K562 (cell line): ENCODE measurements around the gene USP2. TPM values are rescaled to one million over a fixed set of nuclear protein-coding genes. Genes with fewer than 3 reads are reported as not detected.

Experiments used
- BRD9 ChIP-seq: fragments of 450-650 bp; IDR thresholded peaks from 2 replicates; pipeline ENCODE4 v1.6.1; 2018; ENCODE audit warnings: low read depth; ENCODE audit not compliant: partially characterized antibody
- BRF1 ChIP-seq: IDR thresholded peaks from 3 replicates; pipeline ENCODE4 v1.6.1; 2011; ENCODE audit warnings: borderline replicate concordance, mild to moderate bottlenecking; ENCODE audit not compliant: insufficient read length; ENCODE audit errors: extremely low read depth
- CTBP1 ChIP-seq: fragments of 450-650 bp; IDR thresholded peaks from 2 replicates; pipeline ENCODE4 v1.6.1; 2016; ENCODE audit warnings: borderline replicate concordance
- ETV6 ChIP-seq, 3 experiments: fragments of 150-350 bp in 1 of 3; sonication (generic) in 1 of 3; formaldehyde crosslinking in 1 of 3; IDR thresholded peaks; 2 replicates each; pipeline versions ENCODE4 v1.6.1 to v1.8.0; 2014 to 2022; ENCODE audit warnings: borderline replicate concordance in 2 of 3, low read depth in 2 of 3, antibody characterized with exemption in 1 of 3, low read length in 1 of 3, mild to moderate bottlenecking in 1 of 3, missing genetic modification reagents in 1 of 3
- FOXK1 ChIP-seq: sonication (generic); formaldehyde crosslinking; IDR thresholded peaks from 2 replicates; pipeline ENCODE4 v1.8.0; 2022; ENCODE audit warnings: missing genetic modification reagents, mild to moderate bottlenecking, borderline replicate concordance
- HLTF ChIP-seq: fragments of 450-650 bp; IDR thresholded peaks from 2 replicates; pipeline ENCODE4 v1.6.1; 2016
- HNRNPK ChIP-seq: fragments of 200-400 bp; formaldehyde crosslinking; IDR thresholded peaks from one replicate; pipeline ENCODE4 v1.6.1; 2018; ENCODE audit warnings: mild to moderate bottlenecking, low read depth, low read length; ENCODE audit not compliant: poor library complexity, severe bottlenecking
- OTX1 ChIP-seq: fragments of 450-650 bp; formaldehyde crosslinking; IDR thresholded peaks from 2 replicates; pipeline ENCODE4 v1.4.0; 2022; ENCODE audit warnings: mild to moderate bottlenecking
- PHB ChIP-seq: fragments of 250-450 bp; sonication (Bioruptor Pico); IDR thresholded peaks from 2 replicates; pipeline ENCODE4 v1.5.0; 2021
- POLR2AphosphoS5 ChIP-seq: IDR thresholded peaks from 2 replicates; pipeline ENCODE4 v1.6.1; 2011; ENCODE audit warnings: mild to moderate bottlenecking, low read depth, low read length, moderate library complexity; ENCODE audit not compliant: control insufficient read depth, insufficient read depth
- SRSF3 ChIP-seq: fragments of 200-400 bp; formaldehyde crosslinking; IDR thresholded peaks from 2 replicates; pipeline ENCODE4 v1.6.1; 2016; ENCODE audit warnings: mild to moderate bottlenecking, low read length, moderate library complexity; ENCODE audit not compliant: insufficient read depth
- STAG1 ChIP-seq: sonication (generic); formaldehyde crosslinking; IDR thresholded peaks from 2 replicates; pipeline ENCODE4 v1.5.0; 2020; ENCODE audit warnings: missing genetic modification reagents, borderline replicate concordance
- ZSCAN32 ChIP-seq: fragments of 450-650 bp; formaldehyde crosslinking; IDR thresholded peaks from 2 replicates; pipeline ENCODE4 v1.4.0; 2020; ENCODE audit warnings: mild to moderate bottlenecking, moderate library complexity
- polyA plus RNA-seq, 8 experiments: library from polyadenylated mRNA; depleted of rRNA in 4 of 8; stranded (reverse) in 5 of 8; unstranded in 3 of 8; fragments of >200 nt; fragmentation: Nextera tagmentation in 2 of 8; fragmentation: Illumina TruSeq in 1 of 8; extraction: Ambion mirVana in 2 of 8; extraction: Trizol in 1 of 8; gene quantifications; 2 replicates each; pipeline versions ENCODE4 v1.2.1 to v1.2.3, GENCODE V29; 2011 to 2014; ENCODE audit warnings: inconsistent platforms in 1 of 8, missing spikeins in 1 of 8
- total RNA-seq, 7 experiments: library from RNA; depleted of rRNA in 6 of 7; stranded (reverse); fragments of >200 nt in 6 of 7; fragmentation: Illumina TruSeq in 2 of 7; extraction: Trizol in 2 of 7; gene quantifications; 2 replicates each; pipeline versions ENCODE4 v1.2.1 to v1.2.3, GENCODE V29; 2011 to 2021; ENCODE audit warnings: low replicate concordance in 1 of 7
- TF ChIP-seq, protein P1 (sequence below): sonication (generic); IDR thresholded peaks from 2 replicates; pipeline ENCODE4 v1.6.1; 2016
- TF ChIP-seq, protein P2 (sequence below): fragments of 450-650 bp; conservative IDR thresholded peaks from 2 replicates; pipeline ENCODE4 v1.6.1; 2016; ENCODE audit warnings: missing genetic modification characterization, low read depth, mild to moderate bottlenecking, control low read depth, missing compliant biosample characterization
- TF ChIP-seq, protein P3 (sequence below), 2 experiments: IDR thresholded peaks; 2 replicates each; pipeline ENCODE4 v1.6.1; 2011; ENCODE audit warnings: borderline replicate concordance in 1 of 2, control low read depth in 1 of 2, low read depth in 1 of 2, low read length in 1 of 2, mild to moderate bottlenecking in 1 of 2, mixed read lengths in 1 of 2, moderate library complexity in 1 of 2; ENCODE audit not compliant: insufficient read depth in 1 of 2, insufficient read length in 1 of 2, poor library complexity in 1 of 2, severe bottlenecking in 1 of 2; ENCODE audit errors: extremely low read depth in 1 of 2
- TF ChIP-seq, protein P4 (sequence below), 2 experiments: fragments of 450-650 bp; conservative IDR thresholded peaks; 2 replicates each; pipeline ENCODE4 v1.6.1; 2017; ENCODE audit warnings: mild to moderate bottlenecking in 2 of 2, moderate library complexity in 2 of 2
- TF ChIP-seq, protein P5 (sequence below): sonication (generic); formaldehyde crosslinking; IDR thresholded peaks from 2 replicates; pipeline ENCODE4 v1.8.0; 2022; ENCODE audit warnings: mild to moderate bottlenecking, missing genetic modification reagents

The USP2 gene
- total and polyA plus RNA-seq, 9 of the 15 experiments (the other 6 are each of a cell fraction or from before 2014, with no cell fraction given) = 2.8 to 16.9 (median 3.9) TPM

DNA sequence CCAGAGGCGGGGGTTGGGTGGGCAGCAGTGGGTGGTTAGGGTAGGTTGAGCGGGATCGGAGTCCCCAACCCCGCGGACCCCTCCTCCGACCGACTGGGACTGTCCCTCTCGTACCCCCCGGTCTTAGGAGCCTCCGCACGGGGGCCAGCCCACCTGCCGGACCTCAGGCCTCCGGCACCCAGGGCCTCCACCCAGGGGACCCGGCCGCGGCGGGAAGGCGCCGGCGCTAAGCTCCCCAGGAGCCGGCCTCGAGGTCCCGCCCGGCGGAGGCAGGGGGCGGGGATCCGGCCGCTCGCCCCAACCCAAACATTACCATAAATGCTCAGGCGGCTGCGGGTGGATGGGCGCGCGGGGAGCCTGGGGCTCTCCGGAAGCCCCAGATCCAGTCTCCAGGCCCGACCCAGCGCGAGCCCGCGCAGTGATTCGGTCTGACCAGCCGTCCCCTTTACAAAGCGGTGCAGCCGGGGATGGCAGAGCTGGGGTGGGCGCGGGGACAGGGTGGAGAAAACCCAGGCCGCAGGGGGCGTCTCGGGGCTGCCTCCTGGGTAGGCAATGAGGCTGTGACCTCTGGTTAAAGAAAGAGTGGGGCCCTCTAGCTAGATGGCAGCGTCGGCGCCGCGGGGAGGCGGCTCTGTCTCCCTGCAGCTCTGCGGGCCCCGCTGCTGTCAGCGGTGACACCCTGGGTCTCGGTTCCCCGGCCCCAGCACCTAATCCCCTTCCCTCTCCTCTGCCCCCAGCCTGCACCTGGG, 60.5 kb downstream of the USP2 start (continued):
- TF ChIP-seq, protein P1, sequence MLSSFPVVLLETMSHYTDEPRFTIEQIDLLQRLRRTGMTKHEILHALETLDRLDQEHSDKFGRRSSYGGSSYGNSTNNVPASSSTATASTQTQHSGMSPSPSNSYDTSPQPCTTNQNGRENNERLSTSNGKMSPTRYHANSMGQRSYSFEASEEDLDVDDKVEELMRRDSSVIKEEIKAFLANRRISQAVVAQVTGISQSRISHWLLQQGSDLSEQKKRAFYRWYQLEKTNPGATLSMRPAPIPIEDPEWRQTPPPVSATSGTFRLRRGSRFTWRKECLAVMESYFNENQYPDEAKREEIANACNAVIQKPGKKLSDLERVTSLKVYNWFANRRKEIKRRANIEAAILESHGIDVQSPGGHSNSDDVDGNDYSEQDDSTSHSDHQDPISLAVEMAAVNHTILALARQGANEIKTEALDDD = no peak
- TF ChIP-seq BRF1 (no peak), ZSCAN32 (CRISPR knock-in tag) (no peak), POLR2AphosphoS5 (peak; percentile 42; the same call in 1 of the 2 replicates), BRD9 (no peak), ETV6 (IDR thresholded peaks at IDR 0.05; ENCODE audit: borderline replicate concordance in 1 of 2, low read depth in 2 of 2, low read length in 1 of 2) (no peak), ETV6 (CRISPR knock-in tag; IDR thresholded peaks at IDR 0.05; ENCODE audit: borderline replicate concordance) (no peak), HNRNPK (no peak), CTBP1 (peak; percentile 26; the same call in 1 of the 2 replicates), SRSF3 (no peak), STAG1 (CRISPR knock-in tag) (no peak), OTX1 (no peak), PHB (CRISPR knock-in tag) (no peak), FOXK1 (CRISPR knock-in tag) (no peak), HLTF (no peak)
- TF ChIP-seq, protein P2, sequence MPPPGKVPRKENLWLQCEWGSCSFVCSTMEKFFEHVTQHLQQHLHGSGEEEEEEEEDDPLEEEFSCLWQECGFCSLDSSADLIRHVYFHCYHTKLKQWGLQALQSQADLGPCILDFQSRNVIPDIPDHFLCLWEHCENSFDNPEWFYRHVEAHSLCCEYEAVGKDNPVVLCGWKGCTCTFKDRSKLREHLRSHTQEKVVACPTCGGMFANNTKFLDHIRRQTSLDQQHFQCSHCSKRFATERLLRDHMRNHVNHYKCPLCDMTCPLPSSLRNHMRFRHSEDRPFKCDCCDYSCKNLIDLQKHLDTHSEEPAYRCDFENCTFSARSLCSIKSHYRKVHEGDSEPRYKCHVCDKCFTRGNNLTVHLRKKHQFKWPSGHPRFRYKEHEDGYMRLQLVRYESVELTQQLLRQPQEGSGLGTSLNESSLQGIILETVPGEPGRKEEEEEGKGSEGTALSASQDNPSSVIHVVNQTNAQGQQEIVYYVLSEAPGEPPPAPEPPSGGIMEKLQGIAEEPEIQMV (tag) = no peak
- TF ChIP-seq, protein P3, sequence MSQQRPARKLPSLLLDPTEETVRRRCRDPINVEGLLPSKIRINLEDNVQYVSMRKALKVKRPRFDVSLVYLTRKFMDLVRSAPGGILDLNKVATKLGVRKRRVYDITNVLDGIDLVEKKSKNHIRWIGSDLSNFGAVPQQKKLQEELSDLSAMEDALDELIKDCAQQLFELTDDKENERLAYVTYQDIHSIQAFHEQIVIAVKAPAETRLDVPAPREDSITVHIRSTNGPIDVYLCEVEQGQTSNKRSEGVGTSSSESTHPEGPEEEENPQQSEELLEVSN (IDR thresholded peaks at IDR 0.05; ENCODE audit: borderline replicate concordance in 1 of 2, extremely low read depth in 1 of 2, insufficient read depth in 1 of 2, insufficient read length in 1 of 2, low read depth in 1 of 2, low read length in 1 of 2, poor library complexity in 1 of 2, severe bottlenecking in 1 of 2) = peak in 1 of 2 experiments; percentile 90
- TF ChIP-seq, protein P4, sequence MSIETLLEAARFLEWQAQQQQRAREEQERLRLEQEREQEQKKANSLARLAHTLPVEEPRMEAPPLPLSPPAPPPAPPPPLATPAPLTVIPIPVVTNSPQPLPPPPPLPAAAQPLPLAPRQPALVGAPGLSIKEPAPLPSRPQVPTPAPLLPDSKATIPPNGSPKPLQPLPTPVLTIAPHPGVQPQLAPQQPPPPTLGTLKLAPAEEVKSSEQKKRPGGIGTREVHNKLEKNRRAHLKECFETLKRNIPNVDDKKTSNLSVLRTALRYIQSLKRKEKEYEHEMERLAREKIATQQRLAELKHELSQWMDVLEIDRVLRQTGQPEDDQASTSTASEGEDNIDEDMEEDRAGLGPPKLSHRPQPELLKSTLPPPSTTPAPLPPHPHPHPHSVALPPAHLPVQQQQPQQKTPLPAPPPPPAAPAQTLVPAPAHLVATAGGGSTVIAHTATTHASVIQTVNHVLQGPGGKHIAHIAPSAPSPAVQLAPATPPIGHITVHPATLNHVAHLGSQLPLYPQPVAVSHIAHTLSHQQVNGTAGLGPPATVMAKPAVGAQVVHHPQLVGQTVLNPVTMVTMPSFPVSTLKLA (conservative IDR thresholded peaks at IDR 0.05) = peak; percentile 31 to 40; a peak in 2 of 4 replicates
- TF ChIP-seq, protein P5, sequence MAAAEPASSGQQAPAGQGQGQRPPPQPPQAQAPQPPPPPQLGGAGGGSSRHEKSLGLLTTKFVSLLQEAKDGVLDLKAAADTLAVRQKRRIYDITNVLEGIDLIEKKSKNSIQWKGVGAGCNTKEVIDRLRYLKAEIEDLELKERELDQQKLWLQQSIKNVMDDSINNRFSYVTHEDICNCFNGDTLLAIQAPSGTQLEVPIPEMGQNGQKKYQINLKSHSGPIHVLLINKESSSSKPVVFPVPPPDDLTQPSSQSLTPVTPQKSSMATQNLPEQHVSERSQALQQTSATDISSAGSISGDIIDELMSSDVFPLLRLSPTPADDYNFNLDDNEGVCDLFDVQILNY (CRISPR knock-in tag) = no peak
- TF ChIP-seq, all 486 proteins: peak for 80
